Upper lobe of right lung (tissue), 1 donor: ENCODE measurements around the gene ATP13A5. TPM values are rescaled to one million over a fixed set of nuclear protein-coding genes. Genes with fewer than 3 reads are reported as not detected.

Experiments used
- ATAC-seq: fragments of 200-7000 bp; cut with Tn5 transposase; one replicate; pipeline ENCODE4 v1.9.1; 2020; ENCODE audit warnings: mild to moderate bottlenecking, moderate library complexity
- DNase-seq: peaks from one replicate; pipeline ENCODE4 v3.0.0-alpha.2; 2020
- H3K27ac ChIP-seq: fragments of 200-600 bp; one replicate; pipeline ENCODE4 v1.8.0; 2022
- H3K27me3 ChIP-seq: fragments of 200-600 bp; one replicate; pipeline ENCODE4 v1.8.0; 2022; ENCODE audit warnings: mild to moderate bottlenecking
- H3K36me3 ChIP-seq: fragments of 200-600 bp; one replicate; pipeline ENCODE4 v1.8.0; 2022
- H3K4me1 ChIP-seq: fragments of 200-600 bp; one replicate; pipeline ENCODE4 v1.8.0; 2022
- H3K4me3 ChIP-seq: fragments of 200-600 bp; one replicate; pipeline ENCODE4 v1.8.0; 2022; ENCODE audit warnings: mild to moderate bottlenecking
- H3K9me3 ChIP-seq: fragments of 200-600 bp; one replicate; pipeline ENCODE4 v1.8.0; 2022
- CTCF ChIP-seq: fragments of 200-600 bp; IDR thresholded peaks from one replicate; pipeline ENCODE4 v1.8.0; 2022; ENCODE audit warnings: antibody characterized with exemption
- intact Hi-C: fragments of 100-400 bp; cut with DNase I; formaldehyde crosslinking; loops from one replicate; pipeline ENCODE4 v1.11.0; 2022
- total RNA-seq: library from RNA; stranded (reverse); fragmentation: NEBNext Ultra II Directional; extraction: Animal tissue kit (Norgen Biotek cat#: 25700); gene quantifications from one replicate; pipeline ENCODE4 v1.2.1, GENCODE V29; 2021
- donor health status: DM: no; HTN: yes; CAD: no; lungs with severe emphysema.

Gene ATP13A5
- total RNA-seq, 1 donor from 2014 or later, result 2.0 TPM

GRCh38 chr3:193403307-193403706, 24.8 kb upstream of the ATP13A5 start:
- H3K9me3 ChIP-seq, result no peaks in the 10 kb centered on the region
- no peak overlapping the region for H3K4me3 ChIP-seq
- DNase-seq (no peak), ATAC-seq (no peak)
- H3K4me1 ChIP-seq, result no peaks in the 10 kb centered on the region
- intact Hi-C loops, result no loop called here
- no peaks in the 10 kb centered on the region for H3K27me3 ChIP-seq
- peaks cover 18% of the 10 kb centered on the region for H3K36me3 ChIP-seq
- no peak overlapping the region for H3K27ac ChIP-seq
- TF ChIP-seq CTCF, result no peak

DNA sequence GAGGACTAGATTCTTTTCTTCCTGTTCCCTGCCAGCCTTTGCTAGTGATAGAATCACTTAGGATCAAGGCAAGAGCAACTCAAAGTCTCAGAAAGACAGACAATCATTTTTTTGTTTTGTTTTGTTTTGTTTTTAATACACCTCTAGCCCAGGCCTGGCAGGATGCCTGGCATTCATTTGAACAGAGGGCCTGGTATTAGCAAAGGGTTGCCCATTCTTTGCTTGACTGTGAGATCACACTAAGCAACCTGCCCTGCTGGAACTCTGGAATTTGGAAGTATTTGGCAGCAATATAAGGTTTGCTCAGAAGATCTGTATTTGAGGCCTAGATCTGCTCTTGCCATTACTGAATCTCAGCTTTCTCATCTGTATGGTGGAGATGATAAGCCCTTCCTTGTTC, 21.8 kb upstream of the ATP13A5 start:
- intact Hi-C loops, result no loop called here

GRCh38 chr3:193396451-193397244, 18.1 kb upstream of the ATP13A5 start:
- H3K36me3 ChIP-seq, result no peaks in the 10 kb centered on the region
- DNase-seq (no peak), ATAC-seq (peak; percentile 21)
- no peaks in the 10 kb centered on the region for H3K4me1 ChIP-seq
- TF ChIP-seq CTCF, result no peak
- no peak overlapping the region for H3K4me3 ChIP-seq
- no peak overlapping the region for H3K27ac ChIP-seq
- no peaks in the 10 kb centered on the region for H3K27me3 ChIP-seq
- intact Hi-C loops, result no loop called here
- H3K9me3 ChIP-seq, result no peaks in the 10 kb centered on the region

More for the DNA sequence above, 21.8 kb upstream of the ATP13A5 start:
- H3K36me3 ChIP-seq, result no peaks in the 10 kb centered on the region
- DNase-seq, result no peak
- no peak for TF ChIP-seq CTCF
- no peaks in the 10 kb centered on the region for H3K4me1 ChIP-seq
- no peaks in the 10 kb centered on the region for H3K9me3 ChIP-seq
- no peak overlapping the region for H3K27ac ChIP-seq
- no peaks in the 10 kb centered on the region for H3K27me3 ChIP-seq
- ATAC-seq, result peak; percentile 12
- H3K4me3 ChIP-seq, result no peak overlapping the region

DNA sequence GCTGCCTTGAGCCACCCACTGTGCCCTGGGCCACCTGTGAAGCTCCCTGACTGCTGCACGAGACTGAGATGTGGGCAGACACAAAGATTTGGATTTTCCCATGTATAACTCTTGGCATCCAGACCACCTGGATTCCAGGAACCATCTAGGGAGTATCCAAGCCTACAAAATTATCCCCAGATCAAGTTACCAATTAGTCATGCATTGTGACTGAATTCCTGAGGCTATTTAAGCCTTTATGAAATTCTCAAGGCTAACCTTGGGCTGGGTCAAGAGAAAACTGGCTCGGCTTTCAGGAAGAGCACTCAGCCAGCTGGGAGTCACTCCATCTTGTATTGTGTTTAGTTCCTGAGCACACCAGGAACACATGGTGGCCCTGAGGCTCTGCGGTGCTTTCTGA, 13.3 kb upstream of the ATP13A5 start:
- no peaks in the 10 kb centered on the region for H3K4me1 ChIP-seq
- H3K36me3 ChIP-seq, result no peaks in the 10 kb centered on the region
- no peak overlapping the region for H3K27ac ChIP-seq
- no peak for TF ChIP-seq CTCF
- intact Hi-C loops, result no loop called here
- ATAC-seq (no peak), DNase-seq (no peak)
- no peak overlapping the region for H3K4me3 ChIP-seq
- H3K27me3 ChIP-seq, result no peaks in the 10 kb centered on the region
- H3K9me3 ChIP-seq, result no peaks in the 10 kb centered on the region

DNA sequence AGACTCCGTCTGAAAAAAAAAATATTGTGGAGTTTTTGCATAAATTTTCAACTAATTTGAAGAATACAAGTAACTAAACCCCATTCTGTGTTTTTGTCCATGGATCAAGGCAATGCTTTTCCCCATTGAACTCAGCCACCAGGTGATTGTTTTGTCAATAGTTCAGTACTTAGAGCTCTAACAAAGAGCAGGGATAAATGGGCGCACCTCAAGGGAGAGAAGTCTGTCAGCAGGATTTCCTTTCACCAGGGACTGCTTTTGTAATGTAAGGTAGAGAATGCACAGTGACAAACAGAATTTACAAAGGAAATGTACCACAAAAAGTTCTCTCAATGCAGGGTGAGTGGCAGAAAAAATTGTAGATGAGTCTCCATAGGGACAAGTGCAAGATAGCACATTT, 10.8 kb upstream of the ATP13A5 start:
- TF ChIP-seq CTCF, result no peak

More for the DNA sequence above, 10.8 kb upstream of the ATP13A5 start:
- ATAC-seq, result no peak
- intact Hi-C loops, result no loop called here
- DNase-seq, result no peak
- H3K27me3 ChIP-seq, result no peaks in the 10 kb centered on the region
- H3K9me3 ChIP-seq, result no peaks in the 10 kb centered on the region
- H3K36me3 ChIP-seq, result no peaks in the 10 kb centered on the region
- H3K27ac ChIP-seq, result no peak overlapping the region
- H3K4me3 ChIP-seq, result no peak overlapping the region
- no peaks in the 10 kb centered on the region for H3K4me1 ChIP-seq
